Measurements from ENCODE around the gene ACSM2B. TPM values are rescaled to one million over a fixed set of nuclear protein-coding genes. Genes with fewer than 3 reads are reported as not detected.

ACSM2B gene
- polyA plus RNA-seq, 1 donor from 2014 or later = not detected

DNA sequence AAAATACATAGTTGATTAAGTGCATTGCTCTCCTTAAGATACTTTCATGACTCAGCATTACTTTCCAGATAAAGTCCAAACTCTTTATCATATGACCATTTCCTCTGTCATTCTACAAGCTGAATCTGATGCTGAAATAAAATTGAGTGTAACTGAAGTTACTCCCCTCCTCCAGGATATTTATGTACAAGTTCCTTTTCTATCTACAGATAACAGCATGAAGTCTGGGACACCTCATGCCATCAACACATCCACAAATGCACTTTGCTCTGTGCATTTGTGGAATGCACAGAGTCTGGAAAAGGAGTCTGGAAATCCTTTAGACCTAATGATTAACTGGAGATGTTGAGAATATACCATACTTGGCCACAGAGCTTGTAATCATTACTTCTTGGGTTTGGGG is 60.5 kb downstream of the ACSM2B start:
- no peaks in the 10 kb centered on the region for H3K27me3 ChIP-seq (ENCODE audit: insufficient read depth, low read depth, low read length)
- no peaks in the 10 kb centered on the region for H3F3A ChIP-seq (ENCODE audit: insufficient read depth, low read length, poor library complexity, severe bottlenecking)
- H4K20me1 ChIP-seq (ENCODE audit: insufficient read depth) = no peaks in the 10 kb centered on the region
- no peak overlapping the region for H3K4me3 ChIP-seq (ENCODE audit: low read length)
- no peaks in the 10 kb centered on the region for H3K36me3 ChIP-seq (ENCODE audit: insufficient read depth, low read length)
- no peak overlapping the region for H3K27ac ChIP-seq (ENCODE audit: low read length)
- no peak overlapping the region for H3K4me2 ChIP-seq (ENCODE audit: low read length)
- H3K79me2 ChIP-seq (replicated peaks; ENCODE audit: insufficient read depth, low read length) = no peaks in the 10 kb centered on the region
- no peak overlapping the region for H3K9ac ChIP-seq (ENCODE audit: low read length)
- H2AFZ ChIP-seq (ENCODE audit: low read depth, low read length) = no peak overlapping the region
- TF ChIP-seq MXI1 (conservative IDR thresholded peaks at IDR 0.05; ENCODE audit: poor library complexity, severe bottlenecking) = no peak
- no peaks in the 10 kb centered on the region for H3K9me2 ChIP-seq (ENCODE audit: insufficient read depth, low read length)
- H3K9me3 ChIP-seq (ENCODE audit: low read length) = peaks cover 4% of the 10 kb centered on the region

- Histone ChIP-seq H3K27me3 (ENCODE audit: insufficient read depth, low read depth, low read length) (no peaks in the 10 kb centered on the region), H3K4me2 (ENCODE audit: low read length) (no peak overlapping the region), H3F3A (ENCODE audit: insufficient read depth, low read length, poor library complexity, severe bottlenecking) (no peaks in the 10 kb centered on the region), H3K79me2 (replicated peaks; ENCODE audit: insufficient read depth, low read length) (no peaks in the 10 kb centered on the region), H3K36me3 (ENCODE audit: insufficient read depth, low read length) (no peaks in the 10 kb centered on the region), H2AFZ (ENCODE audit: low read depth, low read length) (no peak overlapping the region), H3K9me3 (ENCODE audit: low read length) (peaks cover 6% of the 10 kb centered on the region), H3K4me3 (ENCODE audit: low read length) (no peak overlapping the region), H3K9me2 (ENCODE audit: insufficient read depth, low read length) (no peaks in the 10 kb centered on the region), H4K20me1 (ENCODE audit: insufficient read depth) (no peaks in the 10 kb centered on the region), H3K27ac (ENCODE audit: low read length) (no peak overlapping the region), H3K9ac (ENCODE audit: low read length) (no peak overlapping the region)
- no peak for TF ChIP-seq EZH2 (IDR thresholded peaks at IDR 0.05; ENCODE audit: borderline replicate concordance, insufficient read depth, low read length, poor library complexity, severe bottlenecking)
- no peak for TF ChIP-seq REST (IDR thresholded peaks at IDR 0.05; ENCODE audit: borderline replicate concordance)
- no peak for TF ChIP-seq RAD21 (conservative IDR thresholded peaks at IDR 0.05)
- TF ChIP-seq SMC3 (conservative IDR thresholded peaks at IDR 0.05; ENCODE audit: poor library complexity) = no peak
- no peak for TF ChIP-seq POLR2AphosphoS5 (IDR thresholded peaks at IDR 0.05)
- no peak for TF ChIP-seq EP300 (conservative IDR thresholded peaks at IDR 0.05; ENCODE audit: poor library complexity, severe bottlenecking)
- no peak for TF ChIP-seq MXI1 (conservative IDR thresholded peaks at IDR 0.05; ENCODE audit: poor library complexity, severe bottlenecking)
- no peak for TF ChIP-seq CTCF (IDR thresholded peaks at IDR 0.05; ENCODE audit: poor library complexity, severe bottlenecking)
- TF ChIP-seq TAF1 (IDR thresholded peaks at IDR 0.05; ENCODE audit: low read depth) = no peak
These were observed 65.8 kb downstream of the ACSM2B start for GRCh38 chr16:20510323-20510722.

DNA sequence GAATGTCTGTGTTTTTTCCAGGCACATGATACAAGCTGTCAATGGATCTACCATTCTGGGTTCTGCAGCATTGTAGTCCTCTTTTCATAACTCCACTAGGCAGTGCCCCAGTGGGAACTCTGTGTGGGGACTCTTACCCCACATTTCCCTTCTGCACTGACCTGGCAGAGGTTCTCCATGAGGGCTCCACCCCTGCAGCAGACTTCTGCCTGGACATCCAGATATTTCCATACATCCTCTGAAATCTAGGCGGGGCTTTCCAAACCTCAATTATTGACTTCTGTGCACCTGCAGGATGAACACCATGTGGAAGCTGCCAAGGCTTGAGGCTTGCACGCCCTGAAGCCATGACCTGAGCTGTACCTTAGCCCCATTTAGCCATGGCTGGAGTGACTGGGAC is 68.9 kb downstream of the ACSM2B start:
- Histone ChIP-seq H4K20me1 (ENCODE audit: insufficient read depth) (no peaks in the 10 kb centered on the region), H3K9me3 (ENCODE audit: low read length) (peaks cover 6% of the 10 kb centered on the region), H3K4me2 (ENCODE audit: low read length) (no peak overlapping the region), H3K9me2 (ENCODE audit: insufficient read depth, low read length) (no peaks in the 10 kb centered on the region), H3K4me3 (ENCODE audit: low read length) (no peak overlapping the region), H3K79me2 (replicated peaks; ENCODE audit: insufficient read depth, low read length) (no peaks in the 10 kb centered on the region), H3K9ac (ENCODE audit: low read length) (no peak overlapping the region), H3K27ac (ENCODE audit: low read length) (no peak overlapping the region), H3F3A (ENCODE audit: insufficient read depth, low read length, poor library complexity, severe bottlenecking) (no peaks in the 10 kb centered on the region), H3K36me3 (ENCODE audit: insufficient read depth, low read length) (no peaks in the 10 kb centered on the region), H3K27me3 (ENCODE audit: insufficient read depth, low read depth, low read length) (no peaks in the 10 kb centered on the region), H2AFZ (ENCODE audit: low read depth, low read length) (no peak overlapping the region)
- TF ChIP-seq CTCF (IDR thresholded peaks at IDR 0.05; ENCODE audit: poor library complexity, severe bottlenecking) (no peak), EP300 (conservative IDR thresholded peaks at IDR 0.05; ENCODE audit: poor library complexity, severe bottlenecking) (no peak), REST (IDR thresholded peaks at IDR 0.05; ENCODE audit: borderline replicate concordance) (no peak), POLR2AphosphoS5 (IDR thresholded peaks at IDR 0.05) (no peak), RAD21 (conservative IDR thresholded peaks at IDR 0.05) (no peak), MXI1 (conservative IDR thresholded peaks at IDR 0.05; ENCODE audit: poor library complexity, severe bottlenecking) (no peak), TAF1 (IDR thresholded peaks at IDR 0.05; ENCODE audit: low read depth) (no peak), EZH2 (IDR thresholded peaks at IDR 0.05; ENCODE audit: borderline replicate concordance, insufficient read depth, low read length, poor library complexity, severe bottlenecking) (no peak), SMC3 (conservative IDR thresholded peaks at IDR 0.05; ENCODE audit: poor library complexity) (no peak)
